Endothelial cell of umbilical vein (primary cell): ENCODE measurements around the gene USP2. TPM values are rescaled to one million over a fixed set of nuclear protein-coding genes. Genes with fewer than 3 reads are reported as not detected.

Experiments used
- BruUV-seq: library from RNA; stranded (reverse); fragments of 400-500 nt; replicated peaks from 2 replicates; lab custom pipeline; 2021; lab: Mats Ljungman, UMichigan
- CTCF ChIA-PET: fragments of 300-600, 350-600 bp; sonication (Branson Sonifier 250); formaldehyde crosslinking; loops from one replicate; lab custom pipeline; 2021; ENCODE audit warnings: antibody characterized with exemption, inconsistent platforms; lab: Charles Lee
- POLR2A ChIA-PET: fragments of 300-600, 350-600 bp; sonication (Branson Sonifier 250); formaldehyde crosslinking; loops from one replicate; lab custom pipeline; 2021; ENCODE audit warnings: antibody characterized with exemption, inconsistent platforms; lab: Charles Lee
- DNase-seq: peaks from one replicate; pipeline ENCODE4 v3.0.0-alpha.2; 2011; ENCODE audit warnings: low read depth, low spot score
- FAIRE-seq: peaks from 2 replicates; lab custom pipeline; 2011; peaks lifted over from hg19 to GRCh38; lab: Jason Lieb, UNC
- H2AFZ ChIP-seq: 2 replicates; pipeline ENCODE4 v1.6.0; 2012; ENCODE audit warnings: low read depth, low read length, control low read depth, inconsistent platforms
- H3K27ac ChIP-seq: 2 replicates; pipeline ENCODE4 v1.5.1; 2011; ENCODE audit warnings: low read depth, mild to moderate bottlenecking, control low read depth, low read length, moderate library complexity; ENCODE audit not compliant: insufficient read depth
- H3K27me3 ChIP-seq, 2 experiments: 2 replicates each; pipeline versions ENCODE4 v1.6.0 to v1.6.1; 2011; ENCODE audit warnings: low read length in 2 of 2, mixed read lengths in 1 of 2; ENCODE audit not compliant: control insufficient read depth in 2 of 2, insufficient read depth in 2 of 2
- H3K36me3 ChIP-seq, 2 experiments: 2 replicates in 1 of 2; 3 replicates in 1 of 2; pipeline ENCODE4 v1.5.1; 2011; ENCODE audit warnings: low read length in 2 of 2, mild to moderate bottlenecking in 1 of 2, moderate library complexity in 1 of 2; ENCODE audit not compliant: control insufficient read depth in 2 of 2, insufficient read depth in 2 of 2; ENCODE audit errors: extremely low read depth in 1 of 2
- H3K4me1 ChIP-seq: 3 replicates; pipeline ENCODE4 v1.5.1; 2011; ENCODE audit warnings: mild to moderate bottlenecking, low read length; ENCODE audit not compliant: control insufficient read depth, insufficient read depth; ENCODE audit errors: extremely low read depth
- H3K4me2 ChIP-seq: 2 replicates; pipeline ENCODE4 v1.6.1; 2011; ENCODE audit warnings: low read length, control low read depth, mixed read lengths; ENCODE audit not compliant: insufficient read depth
- H3K4me3 ChIP-seq, 3 experiments: fragments of 200-600 bp in 1 of 3; sonication (generic), shearing (Covaris generic) in 1 of 3; replicated peaks in 1 of 3; 2 replicates each; pipeline ENCODE4 v1.5.1; 2011 to 2016; ENCODE audit warnings: control low read depth in 3 of 3, low read length in 3 of 3, mild to moderate bottlenecking in 2 of 3, inconsistent platforms in 1 of 3, low read depth in 1 of 3, moderate library complexity in 1 of 3; ENCODE audit not compliant: insufficient read depth in 1 of 3
- H3K79me2 ChIP-seq: 2 replicates; pipeline ENCODE4 v1.6.0; 2012; ENCODE audit warnings: low read length, inconsistent platforms; ENCODE audit not compliant: control insufficient read depth, insufficient read depth
- H3K9ac ChIP-seq: replicated peaks from 2 replicates; pipeline ENCODE3; 2011; ENCODE audit warnings: low read length, control low read depth; ENCODE audit not compliant: insufficient read depth; ENCODE audit errors: extremely low read depth
- H3K9me1 ChIP-seq: replicated peaks from 3 replicates; pipeline ENCODE4 v1.6.0; 2011; ENCODE audit warnings: mild to moderate bottlenecking, low read length; ENCODE audit not compliant: control insufficient read depth, insufficient read depth; ENCODE audit errors: extremely low read depth
- H3K9me3 ChIP-seq: replicated peaks from 2 replicates; pipeline ENCODE4 v1.5.1; 2012; ENCODE audit warnings: low read length, inconsistent platforms; ENCODE audit not compliant: control insufficient read depth, insufficient read depth
- H4K20me1 ChIP-seq: replicated peaks from 2 replicates; pipeline ENCODE3; 2011; ENCODE audit warnings: mild to moderate bottlenecking, low read length; ENCODE audit not compliant: control insufficient read depth, insufficient read depth; ENCODE audit errors: extremely low read depth
- EZH2 ChIP-seq: IDR thresholded peaks from 2 replicates; pipeline ENCODE4 v1.6.1; 2012; ENCODE audit warnings: borderline replicate concordance, low read depth, mild to moderate bottlenecking, moderate library complexity, low read length, inconsistent platforms; ENCODE audit not compliant: severe bottlenecking
- GATA2 ChIP-seq: IDR thresholded peaks from 2 replicates; pipeline ENCODE4 v1.7.0; 2011; ENCODE audit warnings: low read depth, mild to moderate bottlenecking, moderate library complexity, mixed read lengths, low read length; ENCODE audit not compliant: insufficient read length, insufficient read depth
- POLR2A ChIP-seq: IDR thresholded peaks from 2 replicates; pipeline ENCODE4 v1.6.1; 2012; ENCODE audit warnings: low read depth, mild to moderate bottlenecking, control low read depth, low read length
- POLR2AphosphoS5 ChIP-seq: IDR thresholded peaks from 2 replicates; pipeline ENCODE4 v1.6.1; 2012; ENCODE audit warnings: low read depth, mild to moderate bottlenecking, control low read depth, low read length, moderate library complexity; ENCODE audit not compliant: insufficient read depth
- dilution Hi-C: fragments of 300-500 bp; cut with MboI; formaldehyde crosslinking; loops from one replicate; pipeline ENCODE4 v1.15.0; 2019; ENCODE audit warnings: low sequenced_read_pairs; ENCODE audit not compliant: extremely low pct_ligation_motif_present
- intact Hi-C: fragments of 100-400 bp; cut with micrococcal nuclease; formaldehyde crosslinking; loops from one replicate; pipeline ENCODE4 v1.10.0; 2022
- polyA plus RNA-seq, 4 experiments: library from polyadenylated mRNA; depleted of rRNA in 3 of 4; stranded (reverse) in 3 of 4; unstranded in 1 of 4; fragments of >200 nt; gene quantifications; 2 replicates each; pipeline versions ENCODE4 v1.2.1 to v1.2.3, GENCODE V29; 2011 to 2012; ENCODE audit warnings: missing spikeins in 1 of 4
- total RNA-seq: library from RNA; stranded (reverse); gene quantifications from 2 replicates; pipeline ENCODE4 v1.2.3, GENCODE V29; 2021

Gene USP2
- total and polyA plus RNA-seq, 2 donors (not counting 3 experiments of a cell fraction or from before 2014, with no cell fraction given) = 0.21 to 1.2 TPM

DNA sequence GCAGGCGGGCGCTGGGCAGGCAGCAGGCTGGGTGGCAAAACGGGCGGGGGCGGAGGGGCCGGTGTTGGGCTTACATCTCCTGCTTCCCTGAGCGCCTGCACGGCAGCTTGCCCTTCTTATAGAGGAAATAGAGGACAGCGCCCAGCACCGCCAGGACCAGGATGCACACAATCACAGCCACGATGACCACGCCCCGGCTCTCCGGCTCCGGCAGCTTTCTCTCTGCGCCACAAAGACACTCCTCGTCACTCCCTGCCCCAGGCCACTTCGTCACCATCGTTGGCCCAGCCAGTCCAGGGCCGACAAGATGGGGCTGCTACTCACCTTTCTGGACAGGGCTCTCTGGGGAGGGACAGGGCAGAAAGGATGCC lies 70.8 kb downstream of the USP2 start:
- POLR2A ChIA-PET = interaction anchor here (5.5 kb wide), 1 partner anchor 8 kb away, joined by 17 read pairs; no protein-coding TSS in a partner anchor
- no peak for FAIRE-seq
- dilution Hi-C loops = no loop called here

DNA sequence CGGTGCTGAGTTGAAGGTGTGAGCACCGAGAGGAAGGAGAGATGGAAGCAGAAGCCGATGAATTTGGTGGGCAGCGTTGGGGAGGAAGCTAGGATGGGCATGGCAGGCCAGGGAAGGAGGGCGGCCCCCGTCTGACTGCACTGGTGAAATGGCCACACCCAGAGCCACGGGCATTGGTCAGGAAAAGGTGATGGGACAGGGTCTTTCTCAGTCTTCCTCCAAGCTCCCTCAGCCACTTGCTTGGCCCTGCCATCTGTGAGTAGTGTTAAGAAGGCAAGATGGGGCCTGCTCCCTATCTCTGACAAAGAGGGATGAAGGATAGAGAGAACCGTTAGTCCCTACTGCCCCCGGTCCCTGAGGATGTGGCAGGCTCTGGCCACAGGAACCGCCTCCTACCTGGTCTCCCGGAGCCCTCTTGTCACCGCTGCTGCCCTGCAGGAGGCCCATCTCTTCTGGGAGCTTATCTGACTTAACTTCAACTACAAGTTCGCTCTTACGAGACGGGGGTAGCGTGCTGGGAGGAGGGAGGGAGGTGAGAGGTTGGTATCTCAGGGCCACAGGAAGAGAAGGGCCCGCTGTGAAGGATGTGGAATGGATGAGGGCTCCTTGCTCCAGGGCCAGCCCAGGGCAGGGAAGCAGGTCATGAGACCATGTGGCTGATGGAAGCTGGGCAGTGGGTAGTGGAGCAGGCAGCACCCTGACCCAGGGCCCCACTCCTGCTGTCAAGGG lies 71.4 kb downstream of the USP2 start:
- TF ChIP-seq POLR2A (peak; percentile 34), POLR2AphosphoS5 (no peak), EZH2 (no peak)
- peaks cover 14% of the 10 kb centered on the region for H3K4me1 ChIP-seq
- no peaks in the 10 kb centered on the region for H4K20me1 ChIP-seq
- dilution Hi-C loops (no loop called here), intact Hi-C loops (no loop called here)
- H3K79me2 ChIP-seq = peaks cover 40% of the 10 kb centered on the region
- no peak overlapping the region for H3K4me2 ChIP-seq
- BruUV-seq = no TSS peak
- H3K9me3 ChIP-seq = no peaks in the 10 kb centered on the region
- no peak for DNase-seq
- H3K9me1 ChIP-seq = no peaks in the 10 kb centered on the region
- no peak overlapping the region for H3K27ac ChIP-seq
- H2AFZ ChIP-seq = no peak overlapping the region
- CTCF ChIA-PET = interaction anchor here (1.4 to 9.7 kb wide), 4 partner anchors 9 to 29 kb away, joined by 3 to 136 read pairs (median 36); partner anchors contain the start of genes C1QTNF5 and MCAM
- POLR2A ChIA-PET = interaction anchor here (0.6 to 5.5 kb wide), 3 partner anchors 9 to 166 kb away, joined by 3 to 17 read pairs (median 5); no protein-coding TSS in a partner anchor
- no peak overlapping the region for H3K9ac ChIP-seq
- peaks cover 24 to 59% of the 10 kb centered on the region in 2 experiments for H3K36me3 ChIP-seq
- H3K27me3 ChIP-seq = no peaks in the 10 kb centered on the region
- no peak overlapping the region for H3K4me3 ChIP-seq
- FAIRE-seq = no peak

More for the DNA sequence above, 70.8 kb downstream of the USP2 start:
- Histone ChIP-seq H3K27ac (no peak overlapping the region), H3K4me2 (no peak overlapping the region), H2AFZ (no peak overlapping the region), H4K20me1 (no peaks in the 10 kb centered on the region), H3K9ac (no peak overlapping the region), H3K4me3 (no peak overlapping the region), H3K4me1 (peaks cover 14% of the 10 kb centered on the region), H3K9me1 (no peaks in the 10 kb centered on the region), H3K9me3 (no peaks in the 10 kb centered on the region), H3K36me3 (peaks cover 24 to 59% of the 10 kb centered on the region in 2 experiments), H3K27me3 (no peaks in the 10 kb centered on the region), H3K79me2 (peaks cover 46% of the 10 kb centered on the region)
- TF ChIP-seq POLR2A (peak; percentile 13), GATA2 (no peak)
- DNase-seq = no peak
- intact Hi-C loops = no loop called here
- no TSS peak for BruUV-seq
- CTCF ChIA-PET = interaction anchor here (1.7 to 9.7 kb wide), 3 partner anchors 8 to 28 kb away, joined by 5 to 136 read pairs (median 68); partner anchors contain the start of genes C1QTNF5 and MCAM
